ENCODE measurements around the gene RAP1GAP2. TPM values are rescaled to one million over a fixed set of nuclear protein-coding genes. Genes with fewer than 3 reads are reported as not detected.
A peak's percentile ranks its signal among the peaks of the same experiment; 100 is the strongest.

RAP1GAP2 gene
- total RNA-seq, 2 donors from 2014 or later = 77.3 to 109 TPM

DNA sequence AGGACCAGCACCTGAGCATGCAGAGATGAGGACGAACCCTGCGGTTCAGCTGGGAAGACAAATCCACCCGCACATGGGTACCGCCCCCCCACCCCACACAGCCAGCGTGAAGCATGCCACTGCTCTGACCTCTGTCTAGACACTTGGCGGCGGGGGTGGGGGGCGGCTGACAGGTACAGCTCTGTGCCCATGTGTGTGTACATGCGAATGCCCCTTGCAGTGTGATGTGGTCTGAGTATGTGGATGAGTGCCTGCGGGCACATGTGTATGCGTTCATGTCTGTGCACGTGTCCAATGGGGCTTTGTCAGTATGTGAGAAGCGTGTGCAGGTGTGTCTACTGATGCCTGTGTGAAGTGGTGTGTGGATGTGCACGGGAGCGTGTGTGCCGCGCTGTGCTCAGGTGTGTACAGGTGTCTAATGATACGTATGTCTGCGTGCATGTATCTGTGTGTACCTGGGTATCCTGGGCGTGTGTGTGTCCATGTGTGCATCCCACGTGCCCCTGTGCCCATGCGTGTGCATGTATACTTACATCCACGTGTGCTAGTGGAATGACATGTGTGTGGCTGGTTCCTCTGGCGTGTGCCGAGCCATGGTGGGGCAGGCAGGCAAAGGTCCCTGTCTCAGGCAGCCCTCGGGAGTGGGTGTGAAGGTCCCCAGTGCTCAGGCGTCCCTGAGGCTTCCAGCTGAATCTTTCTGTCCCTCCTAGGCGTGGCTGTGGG, 636 bp upstream of the RAP1GAP2 start:
- H3K4me3 Mint-ChIP-seq = peak overlapping the region; percentile 100
- H3K36me3 Mint-ChIP-seq (ENCODE audit: low read depth) = peaks cover 4% of the 10 kb centered on the region
- DNase-seq (peak in 1 of 3 donors; percentile 16), ATAC-seq (peak; percentile 5)
- H3K27ac Mint-ChIP-seq = peak overlapping the region; percentile 92
- peaks cover 68% of the 10 kb centered on the region for H3K4me1 Mint-ChIP-seq
- no peaks in the 10 kb centered on the region for H3K27me3 Mint-ChIP-seq
- no peaks in the 10 kb centered on the region for H3K9me3 ChIP-seq (ENCODE audit: control insufficient read depth, low read length, poor library complexity, severe bottlenecking)

- Mint-ChIP-seq H3K36me3 (ENCODE audit: low read depth) (peaks cover 6% of the 10 kb centered on the region), H3K27me3 (no peaks in the 10 kb centered on the region), H3K27ac (peak overlapping the region; percentile 92), H3K4me3 (peak overlapping the region; percentile 100), H3K4me1 (peaks cover 58% of the 10 kb centered on the region)
- no peaks in the 10 kb centered on the region for H3K9me3 ChIP-seq (ENCODE audit: control insufficient read depth, low read length, poor library complexity, severe bottlenecking)
- no peak for DNase-seq
- ATAC-seq = no peak
Observed at GRCh38 chr17:2797226-2797625, 988 bp downstream of the RAP1GAP2 start.

- H3K9me3 ChIP-seq (ENCODE audit: control insufficient read depth, low read length, poor library complexity, severe bottlenecking) = no peaks in the 10 kb centered on the region
- Mint-ChIP-seq H3K4me1 (peaks cover 58% of the 10 kb centered on the region), H3K36me3 (ENCODE audit: low read depth) (peaks cover 6% of the 10 kb centered on the region), H3K27me3 (no peaks in the 10 kb centered on the region), H3K27ac (peak overlapping the region; percentile 92), H3K4me3 (peak overlapping the region; percentile 100)
- ATAC-seq = no peak
- DNase-seq = no peak
Observed at GRCh38 chr17:2797637-2798036, 1.4 kb downstream of the RAP1GAP2 start.

DNA sequence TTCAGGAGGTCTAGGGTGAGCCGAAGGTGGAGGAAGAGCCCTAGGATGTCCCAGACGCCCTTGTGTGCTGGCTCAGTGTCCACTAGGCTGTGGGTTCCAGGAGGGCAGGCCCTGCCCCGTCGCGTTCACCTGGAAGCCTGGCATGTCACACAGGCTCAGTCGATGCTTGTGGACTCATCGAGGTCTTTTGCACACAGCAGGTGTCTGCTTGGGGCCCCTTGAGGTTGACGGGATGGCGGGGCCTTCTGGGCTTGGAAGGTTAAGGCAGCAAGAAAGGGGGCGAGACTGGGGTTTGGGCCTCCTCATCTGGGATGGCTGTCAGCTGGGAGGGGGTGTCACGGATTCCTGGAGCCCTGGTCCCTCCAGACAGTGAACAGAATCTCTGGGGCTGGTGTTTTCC, 1.9 kb downstream of the RAP1GAP2 start:
- peak overlapping the region; percentile 100 for H3K4me3 Mint-ChIP-seq
- H3K9me3 ChIP-seq (ENCODE audit: control insufficient read depth, low read length, poor library complexity, severe bottlenecking) = no peaks in the 10 kb centered on the region
- peaks cover 11% of the 10 kb centered on the region for H3K36me3 Mint-ChIP-seq (ENCODE audit: low read depth)
- no peaks in the 10 kb centered on the region for H3K27me3 Mint-ChIP-seq
- H3K27ac Mint-ChIP-seq = peak overlapping the region; percentile 92
- peaks cover 59% of the 10 kb centered on the region for H3K4me1 Mint-ChIP-seq
- DNase-seq = no peak
- no peak for ATAC-seq

GRCh38 chr17:2798678-2799077, 2.4 kb downstream of the RAP1GAP2 start:
- H3K27ac Mint-ChIP-seq = peak overlapping the region; percentile 92
- no peaks in the 10 kb centered on the region for H3K27me3 Mint-ChIP-seq

DNA sequence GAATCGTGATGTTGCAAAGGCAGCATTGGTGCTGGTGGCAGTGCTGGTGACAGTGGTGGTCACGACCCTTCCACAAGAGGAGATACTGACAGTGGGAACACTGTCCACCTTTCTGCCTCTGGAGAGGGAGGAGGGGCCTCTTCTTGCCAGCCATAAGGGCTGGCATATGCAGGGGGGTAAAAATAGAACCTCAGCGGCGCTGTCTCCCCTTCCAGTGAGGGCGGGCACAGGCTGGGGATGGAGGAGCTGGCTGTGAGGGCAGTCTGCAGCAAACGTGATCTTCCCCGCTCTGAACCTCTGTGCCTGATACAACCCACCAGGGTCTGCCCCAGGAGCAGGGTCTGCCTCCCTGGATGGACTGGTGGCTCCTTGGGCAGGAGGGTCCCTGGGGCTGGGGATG, 3.4 kb downstream of the RAP1GAP2 start:
- no peaks in the 10 kb centered on the region for H3K9me3 ChIP-seq (ENCODE audit: control insufficient read depth, low read length, poor library complexity, severe bottlenecking)
- H3K27ac Mint-ChIP-seq = peak overlapping the region; percentile 92
- peaks cover 11% of the 10 kb centered on the region for H3K36me3 Mint-ChIP-seq (ENCODE audit: low read depth)
- no peak for DNase-seq
- no peak for ATAC-seq
- H3K4me1 Mint-ChIP-seq = peaks cover 54% of the 10 kb centered on the region
- H3K4me3 Mint-ChIP-seq = no peak overlapping the region
- H3K27me3 Mint-ChIP-seq = no peaks in the 10 kb centered on the region

More at GRCh38 chr17:2798678-2799077, 2.4 kb downstream of the RAP1GAP2 start:
- no peaks in the 10 kb centered on the region for H3K9me3 ChIP-seq (ENCODE audit: control insufficient read depth, low read length, poor library complexity, severe bottlenecking)
- no peak for DNase-seq
- ATAC-seq = no peak
- H3K4me1 Mint-ChIP-seq = peaks cover 61% of the 10 kb centered on the region
- peak overlapping the region; percentile 66 for H3K4me3 Mint-ChIP-seq
- peaks cover 11% of the 10 kb centered on the region for H3K36me3 Mint-ChIP-seq (ENCODE audit: low read depth)

DNA sequence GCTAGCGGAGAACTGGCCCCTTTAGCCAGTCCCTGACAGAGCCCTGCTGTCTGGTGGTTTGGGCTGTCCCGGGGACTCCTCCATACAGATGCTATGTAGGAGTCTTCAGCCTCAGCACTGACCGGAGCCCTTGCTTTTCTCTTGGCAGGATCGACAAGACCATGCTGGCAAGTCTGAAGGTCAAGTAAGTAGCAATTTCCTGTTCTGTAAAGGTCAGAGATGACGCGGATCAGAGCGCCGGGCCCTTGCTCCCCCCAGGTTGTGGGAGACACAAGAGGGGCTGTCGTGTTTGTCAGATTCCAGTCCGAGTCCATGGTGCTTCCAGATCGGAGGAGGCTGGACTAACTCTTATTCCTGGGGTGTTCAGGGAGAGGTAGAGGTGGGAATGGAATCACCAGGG, 4.1 kb downstream of the RAP1GAP2 start:
- Mint-ChIP-seq H3K27me3 (no peaks in the 10 kb centered on the region), H3K27ac (peak overlapping the region; percentile 92), H3K4me3 (no peak overlapping the region), H3K36me3 (ENCODE audit: low read depth) (peaks cover 11% of the 10 kb centered on the region), H3K4me1 (peaks cover 50% of the 10 kb centered on the region)
- ATAC-seq (no peak), DNase-seq (no peak)
- no peaks in the 10 kb centered on the region for H3K9me3 ChIP-seq (ENCODE audit: control insufficient read depth, low read length, poor library complexity, severe bottlenecking)

DNA sequence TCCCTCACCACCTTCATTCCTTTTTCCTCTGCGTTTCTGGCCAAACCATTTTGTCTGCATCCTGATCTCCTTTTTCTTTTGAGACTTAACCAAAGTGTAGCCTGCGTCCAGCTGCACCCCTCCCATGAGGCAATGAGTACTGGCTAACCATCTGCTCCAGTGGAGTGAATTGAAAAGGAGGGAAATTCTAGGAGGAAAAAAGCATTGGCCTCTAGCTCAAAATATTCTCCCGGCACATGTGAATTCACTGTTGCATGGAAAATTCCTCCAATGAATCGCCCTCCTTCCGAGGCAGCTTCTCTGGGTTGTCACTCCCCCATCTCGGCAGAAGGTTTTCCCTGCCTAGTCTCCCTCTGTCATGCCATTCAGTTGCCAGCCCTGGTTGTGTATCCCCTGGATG, 5.6 kb downstream of the RAP1GAP2 start:
- DNase-seq (no peak), ATAC-seq (no peak)
- Mint-ChIP-seq H3K27ac (peak overlapping the region; percentile 77), H3K4me3 (no peak overlapping the region), H3K27me3 (no peaks in the 10 kb centered on the region), H3K4me1 (peaks cover 42% of the 10 kb centered on the region), H3K36me3 (ENCODE audit: low read depth) (peaks cover 9% of the 10 kb centered on the region)
- H3K9me3 ChIP-seq (ENCODE audit: control insufficient read depth, low read length, poor library complexity, severe bottlenecking) = no peaks in the 10 kb centered on the region

GRCh38 chr17:2802574-2802973, 6.3 kb downstream of the RAP1GAP2 start:
- H3K4me1 Mint-ChIP-seq = peaks cover 41% of the 10 kb centered on the region
- no peak for DNase-seq
- peaks cover 8% of the 10 kb centered on the region for H3K36me3 Mint-ChIP-seq (ENCODE audit: low read depth)
- H3K9me3 ChIP-seq (ENCODE audit: control insufficient read depth, low read length, poor library complexity, severe bottlenecking) = no peaks in the 10 kb centered on the region
- no peak for ATAC-seq
- H3K4me3 Mint-ChIP-seq = no peak overlapping the region
- peak overlapping the region; percentile 77 for H3K27ac Mint-ChIP-seq
- no peaks in the 10 kb centered on the region for H3K27me3 Mint-ChIP-seq

DNA sequence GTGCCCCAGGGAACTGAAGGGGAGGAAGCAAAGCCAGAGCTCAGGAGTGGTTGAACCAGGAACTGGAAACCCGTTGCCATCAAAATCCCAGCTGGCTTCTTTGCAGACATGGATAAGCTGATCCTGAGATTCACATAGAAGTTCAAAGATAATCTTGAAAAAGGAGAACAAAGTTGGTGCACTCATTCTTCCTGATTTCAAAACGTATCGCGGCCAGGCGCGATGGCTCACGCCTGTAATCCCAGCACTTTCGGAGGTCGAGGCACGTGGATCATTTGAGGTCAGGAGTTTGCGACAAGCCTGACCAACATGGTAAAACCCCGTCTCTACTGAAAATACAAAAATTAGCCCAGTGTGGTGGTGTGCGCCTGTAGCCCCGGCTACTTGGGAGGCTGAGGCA, 7.1 kb downstream of the RAP1GAP2 start:
- ATAC-seq = no peak
- H3K27ac Mint-ChIP-seq = peak overlapping the region; percentile 77
- H3K4me1 Mint-ChIP-seq = peaks cover 37% of the 10 kb centered on the region
- H3K27me3 Mint-ChIP-seq = no peaks in the 10 kb centered on the region
- DNase-seq = no peak
- H3K4me3 Mint-ChIP-seq = no peak overlapping the region
- H3K9me3 ChIP-seq (ENCODE audit: control insufficient read depth, low read length, poor library complexity, severe bottlenecking) = no peaks in the 10 kb centered on the region
- peaks cover 8% of the 10 kb centered on the region for H3K36me3 Mint-ChIP-seq (ENCODE audit: low read depth)

DNA sequence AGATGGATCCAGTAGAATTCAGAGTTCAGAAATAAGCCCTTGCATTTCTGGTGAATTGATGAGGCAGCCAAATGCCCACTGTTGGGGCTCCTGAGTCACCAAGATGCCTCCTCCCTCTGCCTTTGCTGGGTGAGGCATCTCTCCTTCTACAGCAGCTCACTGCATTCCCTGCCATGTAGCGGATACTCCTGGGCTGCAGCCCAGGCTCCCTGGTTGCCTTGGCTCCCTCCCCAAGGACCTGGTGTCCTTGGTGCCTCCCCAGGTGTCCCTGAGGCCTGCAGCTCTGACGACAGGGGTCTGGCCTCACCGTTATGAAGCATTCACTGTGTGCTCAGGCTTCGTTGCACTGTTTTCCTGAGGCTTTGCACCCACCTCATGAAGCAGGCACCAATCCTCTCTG, 7.7 kb downstream of the RAP1GAP2 start:
- no peak overlapping the region for H3K27ac Mint-ChIP-seq
- H3K4me1 Mint-ChIP-seq = peaks cover 38% of the 10 kb centered on the region
- no peak overlapping the region for H3K4me3 Mint-ChIP-seq
- ATAC-seq (no peak), DNase-seq (no peak)
- H3K9me3 ChIP-seq (ENCODE audit: control insufficient read depth, low read length, poor library complexity, severe bottlenecking) = no peaks in the 10 kb centered on the region
- peaks cover 8% of the 10 kb centered on the region for H3K36me3 Mint-ChIP-seq (ENCODE audit: low read depth)
- H3K27me3 Mint-ChIP-seq = no peaks in the 10 kb centered on the region

GRCh38 chr17:2804912-2805311, 8.7 kb downstream of the RAP1GAP2 start:
- ATAC-seq (no peak), DNase-seq (no peak)
- H3K4me1 Mint-ChIP-seq = peaks cover 34% of the 10 kb centered on the region
- H3K4me3 Mint-ChIP-seq = no peak overlapping the region
- no peaks in the 10 kb centered on the region for H3K27me3 Mint-ChIP-seq
- H3K9me3 ChIP-seq (ENCODE audit: control insufficient read depth, low read length, poor library complexity, severe bottlenecking) = no peaks in the 10 kb centered on the region
- H3K36me3 Mint-ChIP-seq (ENCODE audit: low read depth) = peaks cover 8% of the 10 kb centered on the region
- H3K27ac Mint-ChIP-seq = no peak overlapping the region

GRCh38 chr17:2805961-2806360, 9.7 kb downstream of the RAP1GAP2 start:
- ATAC-seq (no peak), DNase-seq (no peak)
- Mint-ChIP-seq H3K27ac (peak overlapping the region; percentile 49), H3K27me3 (no peaks in the 10 kb centered on the region), H3K36me3 (ENCODE audit: low read depth) (peaks cover 8% of the 10 kb centered on the region), H3K4me3 (no peak overlapping the region), H3K4me1 (peaks cover 37% of the 10 kb centered on the region)
- no peaks in the 10 kb centered on the region for H3K9me3 ChIP-seq (ENCODE audit: control insufficient read depth, low read length, poor library complexity, severe bottlenecking)
